ENCODE measurements around the gene SSH2. TPM values are rescaled to one million over a fixed set of nuclear protein-coding genes. Genes with fewer than 3 reads are reported as not detected.

The SSH2 gene
- total RNA-seq, 1 experiment from 2014 or later: 2.8 TPM

GRCh38 chr17:29589524-29590410 is 340.3 kb downstream of the SSH2 start, which contains the start of gene GIT1:
Gene GIT1 (minus strand): TSS chr17:29589648. CDS start chr17:29589378, 270 bp downstream.
- H3K36me3 ChIP-seq: 0 out of 2 replicates have a peak, but pooled peaks cover 9% of the 10 kb centered on the region
- peak; percentile 91 for DNase-seq
- no peaks in the 10 kb centered on the region for H3K27me3 ChIP-seq
- H3K4me3 ChIP-seq: peak within 1 kb of the TSS; percentile 94
- no peaks in the 10 kb centered on the region for H3K9me3 ChIP-seq

DNA sequence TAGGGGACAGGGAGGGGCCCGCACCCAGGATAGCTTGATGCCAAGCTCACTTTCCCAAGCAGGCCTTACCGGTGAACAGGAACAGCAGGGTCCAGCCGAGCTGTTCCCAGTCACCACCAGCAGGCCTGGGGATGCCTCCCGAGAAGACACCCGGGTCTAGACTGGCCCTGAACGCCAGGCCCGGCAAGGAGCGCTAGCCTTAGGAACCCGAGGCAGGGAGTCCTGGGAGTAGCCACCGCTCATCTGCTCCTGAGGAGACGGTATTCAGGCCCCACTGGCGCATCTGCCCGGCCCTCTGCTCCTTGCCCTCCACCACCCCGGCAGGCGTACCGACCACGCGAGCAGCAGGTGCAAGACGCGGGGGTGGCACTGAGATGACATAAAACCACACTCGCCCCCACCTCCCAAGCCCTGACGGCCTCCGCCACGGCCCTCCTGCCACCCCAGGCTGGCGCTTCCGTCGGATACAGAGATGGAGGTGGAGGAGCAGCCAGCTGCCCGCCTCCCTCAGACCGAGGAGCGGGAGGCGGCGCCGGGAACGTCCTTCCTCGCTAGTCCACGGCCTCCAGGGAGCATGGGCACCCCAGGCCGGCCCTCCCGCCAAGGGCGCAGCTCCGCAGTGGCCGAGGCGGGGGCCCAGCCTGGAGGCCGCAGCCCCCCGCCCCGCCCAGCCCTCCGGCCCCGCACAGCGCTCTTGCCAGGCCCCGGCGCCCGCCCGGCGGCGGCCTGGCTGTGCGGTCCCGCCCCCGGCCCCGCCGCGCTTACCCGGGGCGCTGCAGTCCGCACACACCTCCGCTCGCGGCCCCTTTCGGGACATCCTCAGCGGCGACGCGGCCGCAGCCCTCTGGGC is 341.2 kb downstream of the SSH2 start:
- Histone ChIP-seq H3K4me3 (peak overlapping the region; percentile 94), H3K27me3 (no peaks in the 10 kb centered on the region), H3K36me3 (peaks cover 12% of the 10 kb centered on the region; the same call in 1 of the 2 replicates), H3K9me3 (no peaks in the 10 kb centered on the region)
- peak; percentile 41 for DNase-seq

DNA sequence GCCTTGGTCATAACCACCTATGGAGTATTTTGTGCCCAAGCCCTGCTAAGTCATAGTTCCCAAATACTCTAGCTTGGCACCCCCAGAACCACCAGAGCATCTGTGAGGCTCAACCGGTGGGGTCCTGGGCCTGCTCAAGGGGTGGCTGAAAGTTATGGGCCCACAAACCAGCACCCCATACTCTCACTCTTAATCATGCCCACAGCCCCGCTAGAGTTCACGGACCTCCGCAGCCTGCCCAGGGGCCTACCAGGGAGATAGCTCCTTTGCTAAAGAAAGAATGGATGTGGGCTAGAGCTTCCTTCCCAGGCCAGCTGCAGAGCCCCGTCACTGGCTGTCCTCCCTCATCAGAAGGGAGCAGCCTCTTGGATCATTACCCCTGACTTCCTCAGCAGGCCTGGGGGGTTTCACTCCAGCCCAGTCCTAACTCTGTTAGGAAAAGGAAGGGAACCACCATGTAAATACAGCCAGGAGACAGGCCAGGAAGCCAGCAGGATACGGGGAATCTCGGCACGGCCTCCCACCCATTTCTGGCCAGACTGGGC is 341.9 kb downstream of the SSH2 start:
- H3K9me3 ChIP-seq: no peaks in the 10 kb centered on the region
- peaks cover 18% of the 10 kb centered on the region; the same call in 1 of the 2 replicates for H3K36me3 ChIP-seq
- no peak for DNase-seq
- H3K4me3 ChIP-seq: peak overlapping the region; percentile 94
- H3K27me3 ChIP-seq: no peaks in the 10 kb centered on the region

DNA sequence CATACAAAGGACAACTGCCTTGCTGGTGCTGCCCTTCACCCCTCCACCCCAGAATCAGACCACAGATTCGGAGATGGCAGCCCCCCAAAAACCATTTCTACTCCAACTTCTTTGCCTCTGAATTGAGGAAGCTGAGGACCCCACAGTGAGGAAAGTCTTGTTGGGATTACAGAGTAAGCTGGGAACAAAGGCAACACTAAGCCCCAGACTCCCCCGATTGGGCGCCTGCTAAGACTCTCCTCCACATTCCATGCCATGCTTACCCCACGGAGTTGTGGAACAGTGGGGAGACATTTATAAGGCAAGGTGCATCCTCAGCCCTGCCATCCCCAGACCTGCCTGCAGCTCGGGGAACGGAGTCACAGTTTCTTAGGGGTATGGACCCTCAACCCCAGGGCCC is 342.4 kb downstream of the SSH2 start:
- Histone ChIP-seq H3K9me3 (no peaks in the 10 kb centered on the region), H3K27me3 (no peaks in the 10 kb centered on the region), H3K4me3 (peak overlapping the region; percentile 94), H3K36me3 (peaks cover 18% of the 10 kb centered on the region; the same call in 1 of the 2 replicates)
- DNase-seq: no peak

GRCh38 chr17:29586676-29587469 is 343.2 kb downstream of the SSH2 start:
- Histone ChIP-seq H3K36me3 (peaks cover 25% of the 10 kb centered on the region), H3K27me3 (no peaks in the 10 kb centered on the region), H3K4me3 (no peak overlapping the region; the same call in 1 of the 2 replicates), H3K9me3 (no peaks in the 10 kb centered on the region)
- no peak for DNase-seq

- Histone ChIP-seq H3K9me3 (no peaks in the 10 kb centered on the region), H3K27me3 (no peaks in the 10 kb centered on the region), H3K4me3 (no peak overlapping the region), H3K36me3 (peaks cover 39% of the 10 kb centered on the region)
- no peak for DNase-seq
Observed at GRCh38 chr17:29585080-29585751, 344.8 kb downstream of the SSH2 start.

- Histone ChIP-seq H3K27me3 (no peaks in the 10 kb centered on the region), H3K4me3 (no peak overlapping the region), H3K36me3 (peaks cover 46% of the 10 kb centered on the region), H3K9me3 (no peaks in the 10 kb centered on the region)
- DNase-seq: no peak
Observed at GRCh38 chr17:29584452-29585079, 345.5 kb downstream of the SSH2 start.

DNA sequence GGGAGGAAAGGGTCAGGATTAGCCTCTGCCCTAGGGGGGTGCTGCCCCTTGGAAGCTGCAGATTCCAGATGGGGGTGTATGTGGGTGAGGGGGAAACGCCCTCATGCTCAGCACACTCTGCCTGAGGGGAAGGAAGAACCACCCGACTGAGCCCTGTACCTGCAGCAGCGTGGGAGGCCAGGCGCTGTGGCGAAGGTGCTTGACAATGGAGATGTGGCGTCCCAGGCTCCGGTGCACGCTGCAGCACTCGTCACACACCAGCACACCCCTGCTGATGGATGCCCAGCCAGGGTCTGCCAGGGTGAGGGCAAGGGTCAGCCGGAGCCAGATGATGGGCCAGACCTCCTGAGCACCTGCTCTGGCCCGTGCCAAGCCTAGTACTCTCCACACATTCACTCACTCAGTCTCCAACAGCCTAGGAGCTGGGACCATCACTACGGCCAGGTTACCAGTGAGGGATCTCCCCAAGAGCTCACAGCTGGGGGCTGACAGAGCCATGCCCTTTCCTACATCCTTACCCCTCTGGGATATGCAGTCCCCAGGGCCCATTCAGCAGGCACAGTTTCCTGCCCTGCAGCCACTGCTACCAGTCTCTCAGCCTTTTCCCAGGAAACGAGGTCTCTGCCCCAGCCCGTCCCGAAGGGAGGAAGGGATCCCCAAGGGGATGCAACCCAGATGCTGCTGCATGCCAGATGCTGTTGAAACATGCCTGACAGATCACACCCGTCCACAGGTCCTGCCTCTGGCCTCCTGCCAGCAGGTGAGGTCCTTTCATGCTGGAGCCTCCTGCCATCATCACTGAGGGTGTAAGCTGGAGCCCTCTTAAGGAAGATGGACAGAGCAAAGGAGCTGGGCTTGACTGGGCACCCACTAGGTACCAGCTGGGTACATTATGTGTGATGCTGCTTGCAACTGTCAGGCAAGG is 346.4 kb downstream of the SSH2 start:
- Histone ChIP-seq H3K4me3 (no peak overlapping the region), H3K36me3 (peaks cover 54% of the 10 kb centered on the region), H3K9me3 (no peaks in the 10 kb centered on the region), H3K27me3 (no peaks in the 10 kb centered on the region)
- no peak for DNase-seq

GRCh38 chr17:29582772-29583171 is 347.3 kb downstream of the SSH2 start:
- peaks cover 61% of the 10 kb centered on the region for H3K36me3 ChIP-seq
- H3K4me3 ChIP-seq: no peak overlapping the region
- no peaks in the 10 kb centered on the region for H3K9me3 ChIP-seq
- H3K27me3 ChIP-seq: no peaks in the 10 kb centered on the region
- no peak for DNase-seq

DNA sequence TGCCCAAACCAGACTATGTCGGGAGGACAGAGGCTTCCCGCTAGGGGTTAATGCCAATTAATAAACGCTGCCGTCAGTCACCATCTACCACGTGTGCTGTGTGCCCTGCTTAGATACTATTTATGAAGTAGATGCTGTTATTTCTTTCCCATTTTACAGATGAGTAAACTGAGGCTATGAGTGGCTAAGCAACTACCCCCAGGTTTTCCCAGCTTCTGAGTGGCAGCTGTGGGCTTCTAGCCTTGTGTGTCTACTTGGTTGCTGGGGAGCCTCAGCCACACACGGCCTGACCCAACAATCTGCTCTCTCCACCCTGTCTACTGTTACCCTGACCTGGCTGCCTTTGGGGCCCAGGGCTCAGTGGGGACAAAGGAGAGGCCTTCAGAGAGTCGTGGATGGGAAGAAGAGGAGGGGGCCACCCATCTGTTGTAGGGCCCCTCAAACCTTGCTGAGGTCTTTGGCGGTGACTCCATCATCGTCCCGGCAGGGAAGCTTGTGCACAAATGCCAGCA is 347.7 kb downstream of the SSH2 start:
- peaks cover 63% of the 10 kb centered on the region for H3K36me3 ChIP-seq
- no peak overlapping the region for H3K4me3 ChIP-seq
- DNase-seq: no peak
- no peaks in the 10 kb centered on the region for H3K9me3 ChIP-seq
- no peaks in the 10 kb centered on the region for H3K27me3 ChIP-seq

GRCh38 chr17:29581583-29582253 is 348.3 kb downstream of the SSH2 start:
- H3K36me3 ChIP-seq: peaks cover 68% of the 10 kb centered on the region
- no peak for DNase-seq
- H3K4me3 ChIP-seq: no peak overlapping the region
- H3K9me3 ChIP-seq: no peaks in the 10 kb centered on the region
- H3K27me3 ChIP-seq: no peaks in the 10 kb centered on the region

DNA sequence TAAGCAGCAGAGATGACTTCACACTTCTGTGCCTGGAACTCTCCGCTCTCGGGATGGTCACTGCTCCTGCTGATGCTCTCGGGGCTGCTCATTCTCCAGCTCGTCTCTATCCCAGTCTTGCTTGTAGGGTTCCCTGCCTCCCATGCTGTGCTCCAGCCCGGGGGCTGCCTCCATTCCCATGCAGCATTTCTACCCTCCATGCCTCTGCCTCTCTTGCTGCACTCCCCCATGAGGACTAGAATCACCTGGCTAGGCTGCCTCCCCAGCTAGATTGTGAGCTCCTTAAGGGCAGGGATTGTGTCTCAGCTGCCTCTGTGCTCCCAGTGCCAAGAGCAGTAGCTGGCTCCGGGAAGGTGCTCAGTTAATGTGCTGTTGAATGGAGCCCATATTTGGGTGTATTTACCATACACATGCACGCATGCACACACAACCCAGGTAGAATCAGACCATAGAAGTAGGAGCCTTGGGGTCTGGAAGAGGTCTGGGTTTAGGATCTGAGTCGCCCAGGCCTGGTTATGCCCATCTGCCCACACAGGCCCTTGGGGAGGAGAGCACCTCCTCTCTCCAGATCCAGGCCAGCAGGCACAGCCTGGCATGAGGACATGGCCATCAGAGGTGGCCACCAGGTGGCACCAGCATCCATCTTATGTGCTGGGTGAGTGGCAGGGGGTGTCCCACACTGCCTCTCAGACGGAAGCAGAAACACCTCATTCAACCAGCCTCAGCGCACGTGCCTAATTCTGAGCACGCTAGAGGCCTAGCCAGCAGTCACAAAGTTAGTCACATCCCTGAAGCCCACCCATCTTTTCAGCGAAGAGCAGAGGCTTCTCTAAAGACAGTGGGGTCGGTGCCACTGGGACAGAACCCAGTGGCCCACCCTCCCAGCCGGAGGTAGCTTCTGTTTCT is 349.9 kb downstream of the SSH2 start:
- Histone ChIP-seq H3K27me3 (no peaks in the 10 kb centered on the region), H3K36me3 (peaks cover 79% of the 10 kb centered on the region), H3K4me3 (no peak overlapping the region), H3K9me3 (no peaks in the 10 kb centered on the region)
- peak; percentile 77 for DNase-seq

All from MG63 (cell line).